Measurements from ENCODE around the gene CCDC171. TPM values are rescaled to one million over a fixed set of nuclear protein-coding genes. Genes with fewer than 3 reads are reported as not detected.

Gene CCDC171
- total and polyA plus RNA-seq, 10 of the 15 experiments (the other 5 are each of a cell fraction or from before 2014, with no cell fraction given) = 1.00 to 7.2 (median 2.8) TPM

DNA sequence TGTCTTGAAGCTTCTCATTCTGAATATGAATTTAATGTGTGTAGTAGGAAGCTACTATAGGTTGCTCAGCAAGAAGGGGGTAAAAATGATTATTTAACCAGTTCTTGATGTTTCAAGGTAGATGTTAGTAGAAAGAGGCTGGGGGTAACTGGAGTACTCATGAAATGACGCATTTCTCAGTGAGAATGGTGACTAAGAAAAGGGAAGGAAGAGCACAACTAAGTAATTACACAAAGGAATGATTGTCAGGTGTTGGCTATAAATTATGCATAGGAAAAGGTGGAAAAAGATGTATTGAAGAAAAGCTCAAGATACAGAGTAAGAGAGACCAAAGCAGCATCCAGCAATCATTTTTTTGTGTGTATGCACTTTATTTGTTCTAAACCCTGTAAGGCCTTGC is 40.6 kb upstream of the CCDC171 start:
- H3K27me3 ChIP-seq (replicated peaks in 1 of 2; ENCODE audit: control insufficient read depth in 2 of 2, insufficient read depth in 2 of 2, low read length in 1 of 2) = no peaks in the 10 kb centered on the region
- BruUV-seq (replicated peaks) = no TSS peak
- H3K36me3 ChIP-seq (ENCODE audit: control insufficient read depth in 2 of 2, insufficient read depth in 2 of 2, low read length in 1 of 2) = 0 out of 4 replicates have a peak, but pooled peaks cover 0 to 2% of the 10 kb centered on the region in 2 experiments
- peak overlapping the region; percentile 61 for H2AFZ ChIP-seq (ENCODE audit: control insufficient read depth, low read depth, low read length)
- H3K27ac ChIP-seq (ENCODE audit: control insufficient read depth, insufficient read depth) = peak overlapping the region; percentile 99
- intact Hi-C loops (cut with micrococcal nuclease; ENCODE audit: unreplicated experiment) = no loop called here
- ChIA-PET SMC1A (ENCODE audit: uncharacterized antibody, unreplicated experiment) (interaction anchor here (0.8 to 7.2 kb wide), 11 partner anchors 13 to 299 kb away, joined by 3 to 163 read pairs (median 4); partner anchors contain the start of gene SNAPC3), RAD21 (ENCODE audit: unreplicated experiment) (interaction anchor here (0.6 to 5.5 kb wide), 10 partner anchors 12 to 88 kb away, joined by 3 to 106 read pairs (median 7); partner anchors contain the start of gene CCDC171), POLR2A (interaction anchor here (0.6 to 4.5 kb wide), 10 partner anchors 10 to 205 kb away, joined by 3 to 70 read pairs (median 4); partner anchors contain the start of genes SNAPC3 and TTC39B), CTCF (interaction anchor here (1.0 to 7.1 kb wide), 11 partner anchors 10 to 287 kb away, joined by 3 to 133 read pairs (median 8); partner anchors contain the start of gene CCDC171)
- peak overlapping the region; percentile 33; the same call in 1 of the 2 replicates for H3K4me3 ChIP-seq
- DNase-seq (ENCODE audit: low read depth, low spot score) = no peak
- H3K4me2 ChIP-seq (ENCODE audit: control insufficient read depth, insufficient read depth) = peak overlapping the region; percentile 26
- H3K9me3 ChIP-seq (replicated peaks; ENCODE audit: control insufficient read depth, insufficient read depth, low read length) = no peaks in the 10 kb centered on the region
- in situ Hi-C loops (cut with MboI) = no loop called here
- FAIRE-seq = no peak
- ATAC-seq = peak; percentile 5
- peaks cover 36% of the 10 kb centered on the region for H3K79me2 ChIP-seq (ENCODE audit: control insufficient read depth, insufficient read depth, low read length)
- peaks cover 13% of the 10 kb centered on the region for H3K4me1 ChIP-seq (ENCODE audit: control insufficient read depth, insufficient read depth, low read length)
- 44% methylated on average over 1 of the region's 1 CpG for WGBS (ENCODE audit: insufficient coverage, insufficient replicate concordance, low lambda C conversion rate, missing lambda C conversion rate)
- H4K20me1 ChIP-seq (ENCODE audit: control insufficient read depth, insufficient read depth) = no peaks in the 10 kb centered on the region
- peak overlapping the region; percentile 51 for H3K9ac ChIP-seq (ENCODE audit: control insufficient read depth, insufficient read depth, low read length)
- TF ChIP-seq TBL1XR1 (IDR thresholded peaks at IDR 0.05; ENCODE audit: low read depth, low read length) (no peak), CHD1 (IDR thresholded peaks at IDR 0.05; ENCODE audit: low read depth, low read length) (no peak), HDAC6 (IDR thresholded peaks at IDR 0.05; ENCODE audit: unreplicated experiment) (no peak), IKZF1 (conservative IDR thresholded peaks at IDR 0.05) (peak; percentile 51; the same call in 1 of the 2 replicates), RELA (IDR thresholded peaks at IDR 0.05; ENCODE audit: borderline replicate concordance, partially characterized antibody) (no peak), IKZF2 (IDR thresholded peaks at IDR 0.05) (peak; percentile 66 to 72; a peak in 3 of 4 replicates), NR2F1 (conservative IDR thresholded peaks at IDR 0.05) (no peak), SP1 (IDR thresholded peaks at IDR 0.05; ENCODE audit: low read depth, low read length) (no peak), HDAC2 (IDR thresholded peaks at IDR 0.05) (no peak), FOXM1 (IDR thresholded peaks at IDR 0.05; ENCODE audit: low read depth, low read length) (no peak), SIN3A (IDR thresholded peaks at IDR 0.05; ENCODE audit: low read depth, low read length) (no peak), KAT2A (conservative IDR thresholded peaks at IDR 0.05; ENCODE audit: control insufficient read depth, low read depth, low read length) (no peak), HDGF (IDR thresholded peaks at IDR 0.05) (no peak), EZH2 (IDR thresholded peaks at IDR 0.05; ENCODE audit: borderline replicate concordance, control insufficient read depth, low read depth, low read length) (no peak), SMAD5 (IDR thresholded peaks at IDR 0.05; ENCODE audit: low read depth) (no peak), JUNB (IDR thresholded peaks at IDR 0.05) (peak; percentile 79), RAD21 (IDR thresholded peaks at IDR 0.05; ENCODE audit: insufficient read depth, low read depth, low read length) (no peak), SMARCA5 (IDR thresholded peaks at IDR 0.05) (no peak)
- TF ChIP-seq, protein P1, sequence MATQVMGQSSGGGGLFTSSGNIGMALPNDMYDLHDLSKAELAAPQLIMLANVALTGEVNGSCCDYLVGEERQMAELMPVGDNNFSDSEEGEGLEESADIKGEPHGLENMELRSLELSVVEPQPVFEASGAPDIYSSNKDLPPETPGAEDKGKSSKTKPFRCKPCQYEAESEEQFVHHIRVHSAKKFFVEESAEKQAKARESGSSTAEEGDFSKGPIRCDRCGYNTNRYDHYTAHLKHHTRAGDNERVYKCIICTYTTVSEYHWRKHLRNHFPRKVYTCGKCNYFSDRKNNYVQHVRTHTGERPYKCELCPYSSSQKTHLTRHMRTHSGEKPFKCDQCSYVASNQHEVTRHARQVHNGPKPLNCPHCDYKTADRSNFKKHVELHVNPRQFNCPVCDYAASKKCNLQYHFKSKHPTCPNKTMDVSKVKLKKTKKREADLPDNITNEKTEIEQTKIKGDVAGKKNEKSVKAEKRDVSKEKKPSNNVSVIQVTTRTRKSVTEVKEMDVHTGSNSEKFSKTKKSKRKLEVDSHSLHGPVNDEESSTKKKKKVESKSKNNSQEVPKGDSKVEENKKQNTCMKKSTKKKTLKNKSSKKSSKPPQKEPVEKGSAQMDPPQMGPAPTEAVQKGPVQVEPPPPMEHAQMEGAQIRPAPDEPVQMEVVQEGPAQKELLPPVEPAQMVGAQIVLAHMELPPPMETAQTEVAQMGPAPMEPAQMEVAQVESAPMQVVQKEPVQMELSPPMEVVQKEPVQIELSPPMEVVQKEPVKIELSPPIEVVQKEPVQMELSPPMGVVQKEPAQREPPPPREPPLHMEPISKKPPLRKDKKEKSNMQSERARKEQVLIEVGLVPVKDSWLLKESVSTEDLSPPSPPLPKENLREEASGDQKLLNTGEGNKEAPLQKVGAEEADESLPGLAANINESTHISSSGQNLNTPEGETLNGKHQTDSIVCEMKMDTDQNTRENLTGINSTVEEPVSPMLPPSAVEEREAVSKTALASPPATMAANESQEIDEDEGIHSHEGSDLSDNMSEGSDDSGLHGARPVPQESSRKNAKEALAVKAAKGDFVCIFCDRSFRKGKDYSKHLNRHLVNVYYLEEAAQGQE (IDR thresholded peaks at IDR 0.05; ENCODE audit: low read depth, low read length) = no peak
- TF ChIP-seq, protein P2, sequence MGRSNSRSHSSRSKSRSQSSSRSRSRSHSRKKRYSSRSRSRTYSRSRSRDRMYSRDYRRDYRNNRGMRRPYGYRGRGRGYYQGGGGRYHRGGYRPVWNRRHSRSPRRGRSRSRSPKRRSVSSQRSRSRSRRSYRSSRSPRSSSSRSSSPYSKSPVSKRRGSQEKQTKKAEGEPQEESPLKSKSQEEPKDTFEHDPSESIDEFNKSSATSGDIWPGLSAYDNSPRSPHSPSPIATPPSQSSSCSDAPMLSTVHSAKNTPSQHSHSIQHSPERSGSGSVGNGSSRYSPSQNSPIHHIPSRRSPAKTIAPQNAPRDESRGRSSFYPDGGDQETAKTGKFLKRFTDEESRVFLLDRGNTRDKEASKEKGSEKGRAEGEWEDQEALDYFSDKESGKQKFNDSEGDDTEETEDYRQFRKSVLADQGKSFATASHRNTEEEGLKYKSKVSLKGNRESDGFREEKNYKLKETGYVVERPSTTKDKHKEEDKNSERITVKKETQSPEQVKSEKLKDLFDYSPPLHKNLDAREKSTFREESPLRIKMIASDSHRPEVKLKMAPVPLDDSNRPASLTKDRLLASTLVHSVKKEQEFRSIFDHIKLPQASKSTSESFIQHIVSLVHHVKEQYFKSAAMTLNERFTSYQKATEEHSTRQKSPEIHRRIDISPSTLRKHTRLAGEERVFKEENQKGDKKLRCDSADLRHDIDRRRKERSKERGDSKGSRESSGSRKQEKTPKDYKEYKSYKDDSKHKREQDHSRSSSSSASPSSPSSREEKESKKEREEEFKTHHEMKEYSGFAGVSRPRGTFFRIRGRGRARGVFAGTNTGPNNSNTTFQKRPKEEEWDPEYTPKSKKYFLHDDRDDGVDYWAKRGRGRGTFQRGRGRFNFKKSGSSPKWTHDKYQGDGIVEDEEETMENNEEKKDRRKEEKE (IDR thresholded peaks at IDR 0.05) = no peak

All from GM12878 (cell line).